ENCODE results near the gene PXYLP1. TPM values are rescaled to one million over a fixed set of nuclear protein-coding genes. Genes with fewer than 3 reads are reported as not detected.

Gene PXYLP1
- total RNA-seq, 4 donors from 2014 or later: 0.46 to 13.1 (median 2.2) TPM

DNA sequence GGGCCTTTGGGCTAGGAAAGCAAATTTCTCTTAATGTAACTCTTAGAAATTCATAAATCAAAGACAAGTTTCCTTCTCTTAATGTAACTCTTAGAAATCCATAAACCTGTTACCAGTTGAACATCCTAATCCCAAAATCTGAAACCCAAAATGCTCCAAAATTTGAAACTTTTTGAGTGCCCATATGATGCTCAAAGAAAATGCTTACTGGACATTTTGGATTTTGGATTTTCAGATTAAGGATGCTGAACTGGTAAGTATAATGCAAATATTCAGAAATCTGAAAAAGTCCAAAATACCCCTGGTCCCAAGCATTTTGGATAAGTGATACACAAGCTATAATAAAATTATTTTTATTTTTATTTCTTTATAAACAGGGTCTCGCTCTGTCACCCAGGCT, 85.2 kb downstream of the PXYLP1 start:
- Histone ChIP-seq H3K9me3 (no peaks in the 10 kb centered on the region), H3K36me3 (no peaks in the 10 kb centered on the region), H3K4me1 (peaks cover 4 to 5% of the 10 kb centered on the region in 2 donors), H3K4me3 (no peak overlapping the region), H3K27me3 (no peaks in the 10 kb centered on the region), H3K27ac (no peak overlapping the region)
- ATAC-seq: no peak
- no peak for DNase-seq
- TF ChIP-seq, protein P1, sequence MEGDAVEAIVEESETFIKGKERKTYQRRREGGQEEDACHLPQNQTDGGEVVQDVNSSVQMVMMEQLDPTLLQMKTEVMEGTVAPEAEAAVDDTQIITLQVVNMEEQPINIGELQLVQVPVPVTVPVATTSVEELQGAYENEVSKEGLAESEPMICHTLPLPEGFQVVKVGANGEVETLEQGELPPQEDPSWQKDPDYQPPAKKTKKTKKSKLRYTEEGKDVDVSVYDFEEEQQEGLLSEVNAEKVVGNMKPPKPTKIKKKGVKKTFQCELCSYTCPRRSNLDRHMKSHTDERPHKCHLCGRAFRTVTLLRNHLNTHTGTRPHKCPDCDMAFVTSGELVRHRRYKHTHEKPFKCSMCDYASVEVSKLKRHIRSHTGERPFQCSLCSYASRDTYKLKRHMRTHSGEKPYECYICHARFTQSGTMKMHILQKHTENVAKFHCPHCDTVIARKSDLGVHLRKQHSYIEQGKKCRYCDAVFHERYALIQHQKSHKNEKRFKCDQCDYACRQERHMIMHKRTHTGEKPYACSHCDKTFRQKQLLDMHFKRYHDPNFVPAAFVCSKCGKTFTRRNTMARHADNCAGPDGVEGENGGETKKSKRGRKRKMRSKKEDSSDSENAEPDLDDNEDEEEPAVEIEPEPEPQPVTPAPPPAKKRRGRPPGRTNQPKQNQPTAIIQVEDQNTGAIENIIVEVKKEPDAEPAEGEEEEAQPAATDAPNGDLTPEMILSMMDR (IDR thresholded peaks at IDR 0.05 in 4 of 5, conservative IDR thresholded peaks at IDR 0.05 in 1 of 5): no peak
- TF ChIP-seq POLR2A (IDR thresholded peaks at IDR 0.05): no peak
- intact Hi-C loops (cut with DNase I; ENCODE audit: low total_unique reads): no loop called here
- in situ Hi-C loops (cut with MboI; ENCODE audit: low sequenced_read_pairs in 4 of 4): loop anchor here in 2 of 4 donors (10.0 to 25.0 kb wide), 3 partner anchors 48 to 570 kb away; partner anchors contain the start of genes ATP1B3 (in 1 of the 2) and ZBTB38 (in 1 of the 2)

DNA sequence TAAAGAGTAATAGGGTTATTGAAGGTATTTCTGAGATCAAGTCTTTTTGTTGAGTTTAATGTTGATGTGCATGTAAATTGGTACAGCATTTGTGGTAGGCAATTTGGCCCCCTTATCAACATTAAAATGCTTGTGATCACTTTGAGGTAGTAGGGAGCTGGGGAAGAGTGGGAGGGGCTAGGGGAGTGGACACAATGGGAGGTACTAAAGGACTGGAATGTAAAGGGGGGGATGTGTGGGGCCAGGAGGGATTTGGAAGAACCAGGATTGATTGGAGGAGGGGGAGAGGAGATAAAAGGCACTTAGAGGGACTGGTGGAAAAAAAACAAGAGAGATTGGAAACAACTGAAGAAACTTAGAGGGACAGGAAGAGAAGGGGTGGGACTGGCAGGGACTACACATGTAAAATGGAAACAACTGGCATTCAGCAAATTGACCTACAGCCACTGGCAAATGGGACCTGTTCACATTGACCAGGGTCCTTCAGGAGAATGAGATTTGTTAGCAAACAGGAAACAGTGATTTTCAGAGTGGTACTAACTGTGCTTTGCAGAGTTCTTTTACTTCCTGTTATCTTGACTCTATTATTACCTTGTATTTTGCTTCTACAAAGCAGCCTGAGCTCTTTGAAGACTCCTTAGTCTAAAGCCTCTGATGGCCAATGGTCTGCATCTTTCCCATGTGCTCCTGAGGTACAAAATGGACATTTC, 88.9 kb downstream of the PXYLP1 start:
- no peak for TF ChIP-seq POLR2A (IDR thresholded peaks at IDR 0.05)
- TF ChIP-seq, protein P1 (IDR thresholded peaks at IDR 0.05 in 4 of 5, conservative IDR thresholded peaks at IDR 0.05 in 1 of 5): no peak
- Histone ChIP-seq H3K4me1 (no peaks in the 10 kb centered on the region), H3K9me3 (no peaks in the 10 kb centered on the region), H3K27ac (no peak overlapping the region), H3K36me3 (no peaks in the 10 kb centered on the region), H3K4me3 (no peak overlapping the region), H3K27me3 (no peaks in the 10 kb centered on the region)
- in situ Hi-C loops (cut with MboI; ENCODE audit: low sequenced_read_pairs in 4 of 4): loop anchor here in 2 of 4 donors (25.0 kb wide), 2 partner anchors 242 to 567 kb away; partner anchors contain the start of gene ATP1B3 (in 1 of the 2)
- DNase-seq (no peak), ATAC-seq (no peak)
- intact Hi-C loops (cut with DNase I; ENCODE audit: low total_unique reads): no loop called here

DNA sequence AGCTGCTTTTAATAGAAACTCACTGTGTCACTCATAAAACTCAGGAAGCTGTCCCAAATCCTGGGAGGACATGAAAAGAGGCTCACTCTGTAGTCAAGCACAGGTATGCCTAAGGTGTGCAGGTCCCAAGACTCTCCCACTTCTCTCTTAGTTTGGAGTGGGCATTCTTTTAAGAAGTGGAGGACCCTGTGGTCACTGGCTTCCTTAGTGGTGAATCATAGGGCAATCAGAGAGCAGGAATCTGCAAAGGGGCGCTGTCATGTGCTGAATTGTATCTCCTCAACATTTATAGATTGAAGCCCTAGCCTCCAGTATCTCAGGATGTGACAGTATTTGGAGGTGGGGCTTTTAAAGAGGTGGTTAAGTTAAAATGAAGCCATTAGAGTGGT, 89.5 kb downstream of the PXYLP1 start:
- Histone ChIP-seq H3K4me1 (no peaks in the 10 kb centered on the region), H3K9me3 (no peaks in the 10 kb centered on the region), H3K4me3 (no peak overlapping the region), H3K27ac (no peak overlapping the region), H3K27me3 (no peaks in the 10 kb centered on the region), H3K36me3 (no peaks in the 10 kb centered on the region)
- DNase-seq (no peak), ATAC-seq (no peak)
- no peak for TF ChIP-seq POLR2A (IDR thresholded peaks at IDR 0.05)
- intact Hi-C loops (cut with DNase I; ENCODE audit: low total_unique reads): no loop called here
- in situ Hi-C loops (cut with MboI; ENCODE audit: low sequenced_read_pairs in 4 of 4): loop anchor here in 2 of 4 donors (25.0 kb wide), 2 partner anchors 241 to 566 kb away; partner anchors contain the start of gene ATP1B3 (in 1 of the 2)

DNA sequence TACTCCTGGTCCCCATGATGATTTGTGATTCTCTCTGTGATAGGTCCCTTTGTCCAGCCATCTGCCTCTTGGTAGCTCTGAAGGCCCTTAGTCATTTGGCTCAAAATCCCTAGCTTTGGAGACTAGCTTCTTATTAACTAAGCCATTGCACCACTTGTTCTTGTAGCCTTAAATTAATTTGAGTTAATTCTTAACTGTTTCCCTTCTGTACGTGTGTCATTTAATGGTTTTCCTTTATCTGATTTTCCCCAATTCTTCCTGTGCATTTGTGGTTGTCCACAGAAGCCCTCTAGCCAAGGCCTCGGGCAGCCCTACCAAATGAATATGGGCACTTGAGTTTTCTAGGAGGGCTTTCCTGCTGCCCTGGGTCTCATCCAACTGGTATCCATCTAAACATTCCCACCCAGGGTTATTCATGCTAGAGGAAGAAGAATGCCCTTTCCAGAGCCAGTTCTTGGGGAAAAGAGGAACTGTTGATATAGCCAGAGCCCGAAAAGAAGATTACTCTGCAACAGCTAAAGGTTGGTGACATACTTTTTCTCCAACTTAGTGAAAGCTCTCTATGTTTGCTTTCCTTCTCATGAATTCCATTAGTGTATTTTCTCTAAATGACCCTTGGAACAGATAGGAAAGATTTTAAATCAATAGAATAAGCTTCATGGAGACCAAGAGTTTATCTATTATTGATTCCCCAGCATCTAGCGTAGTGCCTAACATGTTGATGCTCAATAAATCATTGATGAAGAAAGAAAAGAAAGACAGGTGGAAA, 92.5 kb downstream of the PXYLP1 start:
- DNase-seq (no peak), ATAC-seq (no peak)
- no peaks in the 10 kb centered on the region for H3K9me3 ChIP-seq
- H3K36me3 ChIP-seq: no peaks in the 10 kb centered on the region
- no peaks in the 10 kb centered on the region for H3K27me3 ChIP-seq
- intact Hi-C loops (cut with DNase I; ENCODE audit: low total_unique reads) (no loop called here), in situ Hi-C loops (cut with MboI; ENCODE audit: low sequenced_read_pairs in 4 of 4) (loop anchor here in 2 of 4 donors (25.0 kb wide), 2 partner anchors 238 to 563 kb away; partner anchors contain the start of gene ATP1B3 (in 1 of the 2))
- no peaks in the 10 kb centered on the region for H3K4me1 ChIP-seq
- TF ChIP-seq POLR2A (IDR thresholded peaks at IDR 0.05): no peak
- TF ChIP-seq, protein P1 (IDR thresholded peaks at IDR 0.05 in 4 of 5, conservative IDR thresholded peaks at IDR 0.05 in 1 of 5): no peak
- H3K4me3 ChIP-seq: no peak overlapping the region
- H3K27ac ChIP-seq: no peak overlapping the region

DNA sequence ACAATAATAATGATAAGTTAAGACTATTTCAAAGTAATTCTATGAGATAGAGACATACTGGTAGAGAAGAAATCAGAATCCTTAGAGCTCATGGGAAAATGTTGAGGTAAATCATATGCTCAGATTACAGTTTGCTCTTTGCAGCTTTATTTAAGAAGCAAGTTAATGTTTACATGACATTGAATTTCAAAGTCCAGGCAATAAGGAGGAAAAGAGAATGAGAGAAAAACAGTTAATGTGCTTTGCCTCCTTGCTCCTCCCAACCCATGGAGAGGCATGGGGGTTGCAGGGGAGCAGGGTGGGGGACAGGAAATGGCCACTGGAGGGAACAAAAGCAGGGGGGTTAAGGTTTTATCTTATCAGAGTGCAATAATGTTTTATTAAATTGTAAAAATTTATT, 94.5 kb downstream of the PXYLP1 start:
- DNase-seq (no peak), ATAC-seq (no peak)
- in situ Hi-C loops (cut with MboI; ENCODE audit: low sequenced_read_pairs in 4 of 4): no loop called here
- no peak for TF ChIP-seq POLR2A (IDR thresholded peaks at IDR 0.05)
- TF ChIP-seq, protein P1 (IDR thresholded peaks at IDR 0.05 in 4 of 5, conservative IDR thresholded peaks at IDR 0.05 in 1 of 5): no peak
- intact Hi-C loops (cut with DNase I; ENCODE audit: low total_unique reads): no loop called here
- Histone ChIP-seq H3K4me3 (no peak overlapping the region), H3K36me3 (no peaks in the 10 kb centered on the region), H3K27me3 (no peaks in the 10 kb centered on the region), H3K9me3 (no peaks in the 10 kb centered on the region), H3K27ac (no peak overlapping the region), H3K4me1 (no peaks in the 10 kb centered on the region)
